ENCODE measurements around the gene TNRC6B. TPM values are rescaled to one million over a fixed set of nuclear protein-coding genes. Genes with fewer than 3 reads are reported as not detected.

Gene TNRC6B
- total and polyA plus RNA-seq, 2 of the 13 experiments (the other 11 are each of a cell fraction or from before 2014, with no cell fraction given) = 8.9 to 13.2 TPM

- no peak for TF ChIP-seq EHMT2 (IDR thresholded peaks at IDR 0.05; ENCODE audit: borderline replicate concordance, low read depth, low read length)
- TF ChIP-seq XBP1 (CRISPR knock-in tag; IDR thresholded peaks at IDR 0.05) = 0 out of 2 replicates have a peak, but pooled peaks have one; percentile 43
- TF ChIP-seq USF2 (IDR thresholded peaks at IDR 0.05; ENCODE audit: low read depth, low read length) = peak; percentile 78
- peak; percentile 92; the same call in 1 of the 2 replicates for TF ChIP-seq USF2 (CRISPR knock-in tag; IDR thresholded peaks at IDR 0.05; ENCODE audit: borderline replicate concordance)
- TF ChIP-seq ZSCAN12 (CRISPR knock-in tag; IDR thresholded peaks at IDR 0.05) = 0 out of 2 replicates have a peak, but pooled peaks have one; percentile 72
- TF ChIP-seq CCAR2 (optimal IDR thresholded peaks at IDR 0.05; ENCODE audit: low read depth, low read length) = no peak
- TF ChIP-seq HMGA1 (CRISPR knock-in tag; conservative IDR thresholded peaks at IDR 0.05) = no peak
- no peak for TF ChIP-seq ZNF124 (CRISPR knock-in tag; IDR thresholded peaks at IDR 0.05)
- peak; percentile 93 to 99 for TF ChIP-seq POLR2A (IDR thresholded peaks at IDR 0.05; ENCODE audit: insufficient read depth in 1 of 2, low read depth in 2 of 2, low read length in 2 of 2)
- TF ChIP-seq ZNF496 (CRISPR knock-in tag; IDR thresholded peaks at IDR 0.05; ENCODE audit: insufficient replicate concordance) = no peak
- no peak for TF ChIP-seq TIGD3 (CRISPR knock-in tag; IDR thresholded peaks at IDR 0.05; ENCODE audit: borderline replicate concordance)
- TF ChIP-seq PLRG1 (conservative IDR thresholded peaks at IDR 0.05) = no peak
- TF ChIP-seq SCMH1 (CRISPR knock-in tag; IDR thresholded peaks at IDR 0.05; ENCODE audit: borderline replicate concordance) = no peak
- 0 out of 2 replicates have a peak, but pooled peaks have one; percentile 60 for TF ChIP-seq ZHX2 (IDR thresholded peaks at IDR 0.05; ENCODE audit: low read depth)
- TF ChIP-seq ZHX2 (CRISPR knock-in tag; IDR thresholded peaks at IDR 0.05; ENCODE audit: borderline replicate concordance) = no peak
- TF ChIP-seq GATAD1 (CRISPR knock-in tag; IDR thresholded peaks at IDR 0.05) = peak; percentile 76
- no peak for TF ChIP-seq PRPF4 (IDR thresholded peaks at IDR 0.05; ENCODE audit: low read depth, low read length, poor library complexity, severe bottlenecking)
- TF ChIP-seq MAF1 (CRISPR knock-in tag; IDR thresholded peaks at IDR 0.05; ENCODE audit: borderline replicate concordance) = no peak
- 0 out of 2 replicates have a peak, but pooled peaks have one; percentile 51 for TF ChIP-seq PATZ1 (CRISPR knock-in tag; IDR thresholded peaks at IDR 0.05)
These were observed at the start of gene TNRC6B (continued) for GRCh38 chr22:40177738-40178416.
